HG03039 (cell line): ENCODE results near the gene TPGS1.

Experiments
- ATAC-seq: cut with Tn5 transposase; IDR thresholded peaks from one replicate; pipeline ENCODE4 v1.9.1; 2021; ENCODE audit warnings: mild to moderate bottlenecking, moderate library complexity; ENCODE audit not compliant: unreplicated experiment

TPGS1 gene

DNA sequence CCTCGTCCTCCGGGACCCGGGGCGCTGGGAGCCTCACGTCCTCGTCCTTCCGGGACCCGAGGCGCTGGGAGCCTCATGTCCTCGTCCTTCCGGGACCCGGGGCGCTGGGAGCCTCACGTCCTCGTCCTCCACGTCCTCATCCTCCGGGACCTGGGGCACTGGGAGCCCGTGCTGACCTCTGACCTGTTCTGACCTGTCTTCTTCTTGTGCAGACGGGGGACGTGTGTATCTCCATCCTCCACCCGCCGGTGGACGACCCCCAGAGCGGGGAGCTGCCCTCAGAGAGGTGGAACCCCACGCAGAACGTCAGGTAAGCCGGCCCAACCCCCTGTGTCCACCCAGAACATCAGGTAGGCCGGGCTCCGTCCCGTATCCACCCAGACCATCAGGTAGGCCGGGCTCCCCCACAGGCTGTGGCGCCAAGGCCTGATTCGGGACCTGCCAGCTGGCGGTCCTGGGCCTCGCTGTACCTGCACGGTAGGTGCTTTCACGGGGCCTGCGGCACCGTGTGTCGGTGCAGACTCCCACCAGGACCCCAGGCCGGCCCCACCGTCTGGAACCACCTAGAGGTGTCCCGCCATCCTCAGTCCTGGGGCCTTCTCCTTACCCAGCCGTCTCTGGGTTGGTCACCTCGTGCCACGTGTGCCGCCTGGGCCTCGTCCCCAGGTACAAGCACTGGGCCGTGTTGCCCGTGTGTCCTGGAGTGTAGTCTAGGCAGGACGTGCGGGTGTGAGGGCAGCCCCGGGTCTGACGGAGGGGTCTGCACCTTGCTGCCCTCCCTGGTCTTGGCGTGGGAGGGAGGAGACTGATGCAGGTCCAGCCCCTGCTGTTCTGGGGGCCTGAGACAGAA is 29.0 kb downstream of the TPGS1 start:
- ATAC-seq: no peak

DNA sequence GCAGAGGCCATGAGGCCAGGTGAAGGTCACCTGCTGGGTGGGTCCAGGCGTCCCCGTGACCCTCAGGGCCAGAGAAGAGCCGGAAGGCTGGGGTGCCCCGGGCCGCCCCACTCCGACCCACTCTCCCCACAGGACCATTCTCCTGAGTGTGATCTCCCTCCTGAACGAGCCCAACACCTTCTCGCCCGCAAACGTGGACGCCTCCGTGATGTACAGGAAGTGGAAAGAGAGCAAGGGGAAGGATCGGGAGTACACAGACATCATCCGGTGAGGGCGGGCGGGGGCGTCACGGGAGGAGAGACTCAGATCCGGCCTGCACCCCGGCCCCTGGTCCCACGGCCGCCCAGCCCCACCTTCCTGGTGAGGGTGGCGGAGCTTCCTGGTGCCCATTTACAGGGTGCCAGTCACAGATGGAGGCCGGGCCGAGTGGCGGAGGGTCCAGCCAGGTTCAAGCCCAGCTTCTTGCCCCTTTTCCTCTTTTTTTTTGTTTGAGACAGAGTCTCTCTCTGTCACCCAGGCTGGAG is 29.6 kb downstream of the TPGS1 start:
- no peak for ATAC-seq

- ATAC-seq: no peak
Measured at GRCh38 chr19:538641-539428, 31.5 kb downstream of the TPGS1 start.

DNA sequence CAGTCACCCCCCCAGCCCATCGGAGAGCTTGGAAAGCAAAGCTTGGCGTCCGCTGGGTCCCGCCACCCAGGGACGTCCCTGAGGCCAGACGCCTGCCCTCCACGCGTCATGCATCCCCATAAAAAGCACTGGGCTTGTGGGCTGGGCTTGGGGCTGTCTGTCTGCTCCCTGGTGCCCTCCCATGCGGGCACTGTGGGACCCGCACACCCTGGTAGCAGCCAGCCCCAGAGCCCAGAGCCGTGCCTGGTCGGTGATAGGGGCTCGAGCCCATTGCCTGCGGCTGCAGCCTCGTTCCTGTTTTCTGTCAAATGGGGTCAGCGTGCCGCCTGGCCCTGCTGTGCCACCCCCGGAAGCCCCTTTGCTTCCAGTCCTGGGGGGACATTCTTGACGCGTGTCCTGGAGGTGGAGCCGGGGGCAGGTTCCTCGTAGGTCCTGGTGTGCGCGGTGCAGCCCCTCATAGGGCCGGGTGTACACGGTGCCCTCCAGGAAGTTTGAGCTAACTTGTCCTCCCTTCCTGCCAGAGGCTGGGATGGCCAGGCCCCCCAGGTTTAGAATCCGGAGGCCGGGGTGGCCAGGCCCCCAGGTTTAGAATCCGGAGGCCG is 32.2 kb downstream of the TPGS1 start:
- ATAC-seq: no peak

GRCh38 chr19:540867-541637 is 33.8 kb downstream of the TPGS1 start:
- no peak for ATAC-seq

DNA sequence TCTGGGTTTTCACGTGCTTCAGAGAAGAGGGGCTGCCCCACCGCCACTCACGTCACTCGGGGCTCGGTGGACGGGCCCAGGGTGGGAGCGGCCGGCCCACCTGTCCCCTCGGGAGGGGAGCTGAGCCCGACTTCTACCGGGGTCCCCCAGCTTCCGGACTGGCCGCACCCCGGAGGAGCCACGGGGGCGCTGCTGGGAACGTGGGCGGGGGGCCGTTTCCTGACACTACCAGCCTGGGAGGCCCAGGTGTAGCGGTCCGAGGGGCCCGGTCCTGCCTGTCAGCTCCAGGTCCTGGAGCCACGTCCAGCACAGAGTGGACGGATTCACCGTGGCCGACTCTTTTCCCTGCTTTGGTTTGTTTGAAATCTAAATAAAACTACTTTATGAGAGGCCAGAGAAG is 34.4 kb downstream of the TPGS1 start:
- ATAC-seq: no peak

DNA sequence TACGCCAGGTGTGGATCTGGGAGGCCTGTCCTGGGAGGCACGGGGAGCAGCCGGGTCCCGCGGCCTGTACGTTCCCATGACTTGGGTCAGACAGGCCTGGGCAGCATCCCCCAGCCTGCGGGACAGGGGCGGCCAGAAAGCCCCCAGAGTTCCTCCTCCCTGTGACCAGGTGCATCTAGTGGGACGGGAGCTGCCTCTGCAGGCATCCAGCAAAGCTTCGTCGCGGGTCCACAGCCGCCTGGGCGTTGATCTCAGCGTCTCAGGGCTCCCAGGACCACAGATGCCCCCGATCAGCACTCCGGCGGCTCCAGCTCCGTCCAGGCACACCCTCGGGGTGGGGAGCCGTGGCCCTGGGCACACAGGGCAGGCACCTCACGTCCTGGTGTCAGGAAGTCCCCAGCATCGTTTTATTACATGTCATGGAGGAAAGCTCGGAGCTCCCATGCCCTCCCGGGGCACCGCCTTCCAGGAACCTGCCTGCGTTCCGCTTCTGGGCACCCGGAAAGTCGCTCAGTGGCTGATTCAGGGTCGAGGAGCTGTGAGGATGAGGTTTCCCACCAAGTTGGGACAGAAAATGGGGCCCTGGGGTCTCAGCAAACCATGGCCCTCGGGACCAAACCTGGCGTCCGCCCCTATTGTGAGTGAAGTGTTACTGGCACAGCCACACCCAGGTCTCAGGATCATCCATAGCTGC is 35.0 kb downstream of the TPGS1 start:
- ATAC-seq: no peak

GRCh38 chr19:543910-544608 is 36.8 kb downstream of the TPGS1 start, which contains the start of gene GZMM:
TSS of gene GZMM (plus strand) at chr19:544053. CDS start at chr19:544072, 19 bp downstream.
- no peak for ATAC-seq

GRCh38 chr19:547117-547516 is 39.8 kb downstream of the TPGS1 start:
- no peak for ATAC-seq

GRCh38 chr19:547836-548720 is 40.8 kb downstream of the TPGS1 start:
- ATAC-seq: no peak

- ATAC-seq: no peak
Measured at GRCh38 chr19:548886-549830, 41.9 kb downstream of the TPGS1 start.

DNA sequence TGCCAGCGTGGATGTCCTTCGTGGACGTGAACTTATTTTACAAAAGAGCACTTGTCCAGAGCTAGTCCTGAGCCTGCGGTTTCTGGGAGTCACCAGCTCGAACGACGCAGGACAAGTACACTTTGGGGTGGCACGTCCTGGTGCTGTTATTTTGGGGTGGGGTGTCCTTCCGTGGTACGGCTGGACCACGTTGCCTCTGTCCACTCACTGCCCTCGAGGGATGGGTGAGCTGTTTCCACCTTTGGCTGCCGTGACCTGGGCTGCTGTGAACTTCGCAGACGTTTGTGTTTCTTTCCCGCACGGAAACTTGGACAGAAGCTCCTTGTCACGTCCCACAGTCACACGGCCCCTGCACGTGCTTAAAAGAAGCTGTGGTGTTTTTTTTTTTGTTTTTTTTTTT is 47.5 kb downstream of the TPGS1 start:
- no peak for ATAC-seq

- no peak for ATAC-seq
Measured at GRCh38 chr19:555474-555808, 48.1 kb downstream of the TPGS1 start.

- no peak for ATAC-seq
Measured at GRCh38 chr19:556611-557382, 49.5 kb downstream of the TPGS1 start.

GRCh38 chr19:558770-559439 is 51.6 kb downstream of the TPGS1 start:
- no peak for ATAC-seq

GRCh38 chr19:560121-560520 is 52.8 kb downstream of the TPGS1 start:
- no peak for ATAC-seq
